ENCODE data around the gene LRRC55.

The LRRC55 gene

DNA sequence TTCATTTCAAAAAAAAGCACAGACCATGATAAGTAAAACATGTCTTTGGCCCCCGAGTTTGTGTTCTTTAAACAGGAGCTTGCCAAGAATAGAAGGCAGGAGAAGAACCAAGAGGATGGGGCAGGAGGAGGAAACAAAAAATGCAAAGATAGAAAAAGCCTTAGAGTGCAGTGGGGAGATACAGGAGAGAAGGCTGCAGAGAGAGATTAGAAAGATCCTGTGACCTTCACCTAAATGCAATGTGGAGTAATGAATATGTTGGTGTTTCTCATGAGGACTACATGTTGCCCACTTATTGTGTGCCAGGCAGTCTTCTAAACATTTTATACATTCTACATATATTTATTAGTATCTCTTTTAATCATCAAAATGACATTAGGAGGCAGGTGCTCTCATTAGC, 57.6 kb downstream of the LRRC55 start:
- DNase-seq, result no peak

DNA sequence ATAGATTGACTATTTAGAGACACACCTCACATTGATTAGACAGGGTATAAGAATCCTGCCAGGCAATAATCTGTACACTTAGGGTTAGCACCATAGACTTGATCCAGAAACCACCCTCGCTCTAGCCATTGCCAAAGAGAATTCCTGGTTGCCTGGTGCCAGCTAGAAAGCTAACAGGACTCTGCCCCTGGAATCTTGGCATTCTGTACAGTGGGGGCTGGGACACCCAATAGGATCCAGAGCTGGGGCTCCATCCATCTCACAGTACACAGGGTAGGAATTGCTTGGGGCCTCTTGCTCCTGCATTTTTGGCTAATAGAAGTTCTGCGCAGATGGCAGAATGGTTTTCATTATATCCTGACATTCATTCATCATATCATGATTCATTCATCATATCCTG, 58.3 kb downstream of the LRRC55 start:
- DNase-seq, result no peak

DNA sequence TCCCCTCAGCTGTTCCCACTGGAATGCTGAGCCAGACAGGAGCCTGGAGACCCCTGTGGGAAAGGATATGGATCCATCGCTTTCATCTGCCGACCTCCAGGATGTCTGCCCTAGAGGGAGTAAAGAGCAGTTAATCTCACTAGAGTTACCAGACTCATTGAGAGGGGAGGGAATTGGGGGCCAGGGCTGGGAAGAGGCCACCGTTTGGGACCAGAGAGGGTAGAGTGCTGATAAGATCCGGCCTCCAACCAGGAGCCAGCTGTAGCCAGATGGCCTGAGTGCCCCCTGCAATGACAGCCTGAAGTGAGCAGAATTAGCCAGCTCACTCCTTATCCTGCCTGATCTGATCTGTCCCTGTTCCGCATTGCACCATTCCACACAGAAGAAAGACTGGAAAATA, 59.0 kb downstream of the LRRC55 start:
- peak; percentile 57 for DNase-seq
